ENCODE data around the gene DNAJC30. TPM values are rescaled to one million over a fixed set of nuclear protein-coding genes. Genes with fewer than 3 reads are reported as not detected.

The DNAJC30 gene
- total RNA-seq, 2 experiments from 2014 or later = 6.7 to 7.0 TPM

GRCh38 chr7:73647725-73648592 lies 35.3 kb downstream of the DNAJC30 start:
- H3K27ac Mint-ChIP-seq = no peak overlapping the region
- peak overlapping the region; percentile 44 for H3K4me3 Mint-ChIP-seq
- ATAC-seq = peak; percentile 83

GRCh38 chr7:73646785-73647724 lies 36.2 kb downstream of the DNAJC30 start:
- TF ChIP-seq CTCF (IDR thresholded peaks at IDR 0.05) = no peak
- CTCF ChIA-PET = interaction anchor here (2.3 to 3.0 kb wide), 2 partner anchors 40 to 87 kb away, joined by 10 to 16 read pairs; no protein-coding TSS in a partner anchor
- ATAC-seq (peak; percentile 28), DNase-seq (no peak)
- peaks cover 47% of the 10 kb centered on the region for H3K27me3 Mint-ChIP-seq
- H3K36me3 Mint-ChIP-seq (ENCODE audit: low read depth) = no peaks in the 10 kb centered on the region
- intact Hi-C loops (cut with micrococcal nuclease) = no loop called here
- H3K4me3 Mint-ChIP-seq = no peak overlapping the region
- no peaks in the 10 kb centered on the region for H3K9me3 Mint-ChIP-seq
- no peak overlapping the region for H3K27ac Mint-ChIP-seq
- POLR2A ChIA-PET = no interaction called here
- peaks cover 7% of the 10 kb centered on the region for H3K4me1 Mint-ChIP-seq (ENCODE audit: low read depth)

More at GRCh38 chr7:73647725-73648592, 35.3 kb downstream of the DNAJC30 start:
- intact Hi-C loops (cut with micrococcal nuclease) = no loop called here
- no peaks in the 10 kb centered on the region for H3K36me3 Mint-ChIP-seq (ENCODE audit: low read depth)
- TF ChIP-seq CTCF (IDR thresholded peaks at IDR 0.05) = no peak
- DNase-seq = peak; percentile 62
- peaks cover 52% of the 10 kb centered on the region for H3K27me3 Mint-ChIP-seq
- H3K9me3 Mint-ChIP-seq = no peaks in the 10 kb centered on the region
- ChIA-PET POLR2A (no interaction called here), CTCF (interaction anchor here (3.0 kb wide), 1 partner anchor 41 kb away, joined by 16 read pairs; no protein-coding TSS in a partner anchor)
- peaks cover 7% of the 10 kb centered on the region for H3K4me1 Mint-ChIP-seq (ENCODE audit: low read depth)

GRCh38 chr7:73645643-73646174 lies 37.5 kb downstream of the DNAJC30 start:
- no peaks in the 10 kb centered on the region for H3K36me3 Mint-ChIP-seq (ENCODE audit: low read depth)
- H3K4me3 Mint-ChIP-seq = no peak overlapping the region
- DNase-seq = no peak
- no peak for ATAC-seq
- H3K27me3 Mint-ChIP-seq = peaks cover 46% of the 10 kb centered on the region
- H3K4me1 Mint-ChIP-seq (ENCODE audit: low read depth) = peaks cover 7% of the 10 kb centered on the region
- TF ChIP-seq CTCF (IDR thresholded peaks at IDR 0.05) = no peak
- H3K9me3 Mint-ChIP-seq = peaks cover 3% of the 10 kb centered on the region
- no peak overlapping the region for H3K27ac Mint-ChIP-seq
- CTCF ChIA-PET = interaction anchor here (1.4 to 3.0 kb wide), 3 partner anchors 22 to 89 kb away, joined by 3 to 16 read pairs (median 10); partner anchors contain the start of gene VPS37D
- intact Hi-C loops (cut with micrococcal nuclease) = no loop called here
- POLR2A ChIA-PET = no interaction called here

- peaks cover 39% of the 10 kb centered on the region for H3K27me3 Mint-ChIP-seq
These were observed 38.5 kb downstream of the DNAJC30 start for GRCh38 chr7:73644688-73645286.

More at GRCh38 chr7:73644688-73645286, 38.5 kb downstream of the DNAJC30 start:
- H3K9me3 Mint-ChIP-seq = peaks cover 3% of the 10 kb centered on the region
- ATAC-seq = no peak
- TF ChIP-seq CTCF (IDR thresholded peaks at IDR 0.05) = no peak
- peaks cover 7% of the 10 kb centered on the region for H3K4me1 Mint-ChIP-seq (ENCODE audit: low read depth)
- H3K27ac Mint-ChIP-seq = no peak overlapping the region
- CTCF ChIA-PET = interaction anchor here (1.3 to 3.0 kb wide), 4 partner anchors 23 to 90 kb away, joined by 3 to 16 read pairs (median 8); partner anchors contain the start of gene VPS37D
- no peak for DNase-seq
- no peaks in the 10 kb centered on the region for H3K36me3 Mint-ChIP-seq (ENCODE audit: low read depth)
- POLR2A ChIA-PET = interaction anchor here (0.6 kb wide), 1 partner anchor 288 kb away, joined by 3 read pairs; no protein-coding TSS in a partner anchor
- H3K4me3 Mint-ChIP-seq = no peak overlapping the region
- intact Hi-C loops (cut with micrococcal nuclease) = no loop called here

Measured in activated CD8-positive, alpha-beta T cell treated with anti-CD3 and anti-CD28 coated beads for 36 hours (primary cell).